ENCODE data around the gene MPRIP.

Gene MPRIP

GRCh38 chr17:17079761-17080160, 37.5 kb downstream of the MPRIP start:
- H3K9ac ChIP-seq (ENCODE audit: low read depth, low read length): no peak overlapping the region
- peaks cover 17% of the 10 kb centered on the region; the same call in 1 of the 2 replicates for H3K36me3 ChIP-seq (ENCODE audit: insufficient read depth, low read depth, low read length)
- H3K27ac ChIP-seq (ENCODE audit: low read length): no peak overlapping the region
- no peak overlapping the region for H3K4me3 ChIP-seq (ENCODE audit: low read length)
- no peaks in the 10 kb centered on the region for H3K4me1 ChIP-seq (ENCODE audit: insufficient read depth, low read length)
- H3K27me3 ChIP-seq (ENCODE audit: insufficient read depth, low read length): no peaks in the 10 kb centered on the region
- H3K9me3 ChIP-seq (ENCODE audit: insufficient read depth, low read depth, low read length): no peaks in the 10 kb centered on the region

DNA sequence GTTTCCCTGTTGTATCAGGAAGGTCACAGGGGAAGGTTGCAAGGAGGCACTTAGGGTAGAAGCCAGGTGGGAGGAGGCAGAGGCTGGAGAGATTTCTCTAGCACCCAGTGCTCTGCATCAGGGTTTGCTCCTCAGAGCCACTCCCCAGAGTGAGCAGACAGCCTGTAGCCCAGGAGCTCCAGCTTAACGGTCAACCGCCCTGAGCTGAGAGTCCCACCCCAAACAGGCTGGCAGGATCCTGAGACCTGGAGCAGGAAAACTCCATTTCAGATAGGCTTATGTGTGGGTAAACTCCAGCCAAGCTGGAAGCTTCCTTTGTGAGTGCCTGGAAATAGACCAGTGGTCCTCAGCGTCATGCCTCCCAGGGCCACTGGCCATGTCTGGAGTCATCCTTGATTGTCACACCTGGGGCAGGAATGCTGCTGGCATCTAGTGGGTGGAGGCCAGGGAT, 37.9 kb downstream of the MPRIP start:
- H3K9ac ChIP-seq (ENCODE audit: low read depth, low read length): no peak overlapping the region
- H3K4me3 ChIP-seq (ENCODE audit: low read length): no peak overlapping the region
- no peaks in the 10 kb centered on the region for H3K9me3 ChIP-seq (ENCODE audit: insufficient read depth, low read depth, low read length)
- H3K27ac ChIP-seq (ENCODE audit: low read length): no peak overlapping the region
- H3K36me3 ChIP-seq (ENCODE audit: insufficient read depth, low read depth, low read length): peaks cover 17% of the 10 kb centered on the region; the same call in 1 of the 2 replicates
- no peaks in the 10 kb centered on the region for H3K27me3 ChIP-seq (ENCODE audit: insufficient read depth, low read length)
- no peaks in the 10 kb centered on the region for H3K4me1 ChIP-seq (ENCODE audit: insufficient read depth, low read length)

DNA sequence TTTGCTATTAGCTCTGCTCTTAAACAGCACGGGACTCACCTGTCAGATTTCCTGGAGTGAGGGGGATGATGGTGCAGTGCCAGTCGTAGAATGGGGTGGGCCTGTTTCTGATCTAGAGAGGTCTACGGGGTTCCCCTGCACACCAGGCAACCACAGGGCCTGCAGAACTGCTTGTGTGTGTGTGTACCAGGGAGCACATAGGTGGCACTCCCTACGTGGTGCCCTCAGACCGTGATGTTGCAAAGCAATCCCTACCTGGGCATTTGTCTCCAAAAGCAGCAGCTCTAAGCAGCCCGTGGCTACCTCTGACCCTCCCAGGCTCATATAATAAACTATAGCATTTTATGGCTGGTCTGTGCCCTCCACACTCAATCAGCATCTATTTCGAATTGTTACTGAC, 38.5 kb downstream of the MPRIP start:
- Histone ChIP-seq H3K4me3 (ENCODE audit: low read length) (no peak overlapping the region), H3K9ac (ENCODE audit: low read depth, low read length) (no peak overlapping the region), H3K27ac (ENCODE audit: low read length) (no peak overlapping the region), H3K9me3 (ENCODE audit: insufficient read depth, low read depth, low read length) (no peaks in the 10 kb centered on the region), H3K36me3 (ENCODE audit: insufficient read depth, low read depth, low read length) (peaks cover 17% of the 10 kb centered on the region; the same call in 1 of the 2 replicates), H3K4me1 (ENCODE audit: insufficient read depth, low read length) (no peaks in the 10 kb centered on the region), H3K27me3 (ENCODE audit: insufficient read depth, low read length) (no peaks in the 10 kb centered on the region)

DNA sequence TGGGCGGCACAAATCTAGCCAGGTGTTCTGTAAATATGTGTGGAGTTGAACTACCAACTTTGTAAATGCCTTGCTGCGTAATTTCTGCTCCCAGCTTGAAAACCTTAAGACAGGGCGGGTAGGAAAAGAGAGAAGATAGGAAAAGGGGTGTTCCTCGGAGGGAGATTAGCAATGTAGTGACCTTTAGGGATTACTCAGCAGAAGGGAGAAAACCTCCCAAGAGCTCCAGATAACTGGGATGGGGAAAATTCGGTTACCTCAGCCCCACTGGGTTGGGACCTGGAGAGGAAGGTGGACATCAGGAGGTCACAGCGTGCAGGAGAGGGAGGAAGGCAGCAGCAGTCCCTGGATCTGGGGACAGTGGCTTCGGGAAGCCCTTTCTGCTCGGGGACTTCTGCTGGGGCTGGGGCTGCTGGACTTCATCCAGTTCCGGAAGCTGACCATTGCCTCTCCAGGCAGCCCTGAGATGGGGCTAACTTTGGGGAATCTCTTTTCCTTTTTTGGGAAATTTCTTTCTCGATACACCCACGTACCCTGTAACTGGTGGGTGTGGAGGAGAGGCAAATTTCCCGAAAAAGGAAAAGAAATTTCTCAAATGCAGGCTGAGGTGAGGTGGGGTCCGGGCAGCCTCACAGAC, 39.2 kb downstream of the MPRIP start:
- Histone ChIP-seq H3K36me3 (ENCODE audit: insufficient read depth, low read depth, low read length) (peaks cover 17% of the 10 kb centered on the region; the same call in 1 of the 2 replicates), H3K9ac (ENCODE audit: low read depth, low read length) (no peak overlapping the region), H3K27me3 (ENCODE audit: insufficient read depth, low read length) (no peaks in the 10 kb centered on the region), H3K27ac (ENCODE audit: low read length) (no peak overlapping the region), H3K9me3 (ENCODE audit: insufficient read depth, low read depth, low read length) (no peaks in the 10 kb centered on the region), H3K4me3 (ENCODE audit: low read length) (no peak overlapping the region), H3K4me1 (ENCODE audit: insufficient read depth, low read length) (no peaks in the 10 kb centered on the region)

DNA sequence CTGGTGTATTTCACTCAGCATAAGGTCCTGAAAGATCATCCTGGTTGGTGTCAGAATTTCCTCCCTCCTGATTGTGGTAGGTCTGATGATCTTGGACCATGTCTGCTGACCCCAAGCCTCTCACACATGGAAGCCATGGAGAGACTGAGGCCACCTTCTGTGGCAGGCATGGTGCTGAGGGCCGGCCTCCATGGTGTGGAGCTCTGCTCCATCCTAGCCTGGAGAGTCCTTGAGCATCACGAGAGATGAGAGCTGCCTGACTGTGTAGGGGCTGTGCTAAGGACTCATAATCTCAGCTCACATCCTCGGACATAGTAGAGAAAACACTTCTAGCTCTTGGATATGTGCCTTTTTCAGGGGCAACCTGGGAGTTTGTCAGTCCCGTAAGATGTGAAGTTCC, 40.6 kb downstream of the MPRIP start:
- no peaks in the 10 kb centered on the region for H3K4me1 ChIP-seq (ENCODE audit: insufficient read depth, low read length)
- no peak overlapping the region for H3K27ac ChIP-seq (ENCODE audit: low read length)
- no peak overlapping the region for H3K4me3 ChIP-seq (ENCODE audit: low read length)
- H3K9ac ChIP-seq (ENCODE audit: low read depth, low read length): no peak overlapping the region
- H3K27me3 ChIP-seq (ENCODE audit: insufficient read depth, low read length): no peaks in the 10 kb centered on the region
- no peaks in the 10 kb centered on the region for H3K9me3 ChIP-seq (ENCODE audit: insufficient read depth, low read depth, low read length)
- peaks cover 11% of the 10 kb centered on the region; the same call in 1 of the 2 replicates for H3K36me3 ChIP-seq (ENCODE audit: insufficient read depth, low read depth, low read length)

- Histone ChIP-seq H3K27me3 (ENCODE audit: insufficient read depth, low read length) (no peaks in the 10 kb centered on the region), H3K9ac (ENCODE audit: low read depth, low read length) (no peak overlapping the region; the same call in 1 of the 2 replicates), H3K36me3 (ENCODE audit: insufficient read depth, low read depth, low read length) (0 out of 2 replicates have a peak, but pooled peaks cover 5% of the 10 kb centered on the region), H3K9me3 (ENCODE audit: insufficient read depth, low read depth, low read length) (no peaks in the 10 kb centered on the region), H3K4me1 (ENCODE audit: insufficient read depth, low read length) (no peaks in the 10 kb centered on the region), H3K27ac (ENCODE audit: low read length) (no peak overlapping the region), H3K4me3 (ENCODE audit: low read length) (no peak overlapping the region)
These were observed 42.1 kb downstream of the MPRIP start for GRCh38 chr17:17084317-17084835.

DNA sequence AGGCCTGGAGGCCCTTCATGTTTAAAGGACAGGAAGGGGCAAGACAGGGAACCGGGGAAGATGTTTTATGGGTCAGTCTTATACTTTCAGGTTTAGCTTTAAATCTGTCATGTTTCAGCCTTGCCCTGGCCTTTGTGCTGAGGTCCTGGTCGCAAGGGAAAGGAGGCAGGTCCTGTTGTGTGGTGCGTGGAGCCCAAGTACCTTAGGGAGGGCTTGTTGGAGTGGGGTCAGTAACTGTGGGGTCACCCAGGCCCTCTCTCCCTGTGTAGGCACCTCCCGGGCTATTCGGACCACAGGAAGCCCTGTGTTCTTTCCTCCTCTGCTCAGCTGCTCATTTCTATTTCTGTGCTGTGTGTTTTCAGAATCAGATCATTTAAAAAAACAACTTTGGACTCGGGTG, 42.7 kb downstream of the MPRIP start:
- H3K4me3 ChIP-seq (ENCODE audit: low read length): no peak overlapping the region
- H3K27me3 ChIP-seq (ENCODE audit: insufficient read depth, low read length): no peaks in the 10 kb centered on the region
- 0 out of 2 replicates have a peak, but pooled peaks cover 5% of the 10 kb centered on the region for H3K36me3 ChIP-seq (ENCODE audit: insufficient read depth, low read depth, low read length)
- no peaks in the 10 kb centered on the region for H3K4me1 ChIP-seq (ENCODE audit: insufficient read depth, low read length)
- no peaks in the 10 kb centered on the region for H3K9me3 ChIP-seq (ENCODE audit: insufficient read depth, low read depth, low read length)
- no peak overlapping the region for H3K9ac ChIP-seq (ENCODE audit: low read depth, low read length)
- H3K27ac ChIP-seq (ENCODE audit: low read length): no peak overlapping the region

DNA sequence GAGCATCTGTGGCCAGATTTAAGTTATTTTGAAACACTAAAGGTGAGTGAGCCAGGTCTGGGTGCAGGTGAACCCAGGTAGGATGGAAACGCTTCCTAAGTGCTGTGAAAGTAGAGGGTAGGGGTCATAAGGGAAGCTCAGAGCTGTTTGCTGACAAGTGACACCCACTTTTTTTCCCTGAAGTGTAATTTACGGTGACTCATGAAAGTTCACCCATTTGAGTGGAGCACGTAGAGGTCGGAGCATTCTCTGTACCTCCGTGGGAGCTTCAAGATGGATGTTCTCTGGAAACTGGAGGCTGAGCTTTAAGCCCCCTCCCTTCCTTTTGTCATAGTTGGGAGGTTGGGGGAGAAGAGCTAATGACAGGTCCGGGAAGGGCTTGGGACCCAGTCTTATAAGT, 44.3 kb downstream of the MPRIP start:
- no peaks in the 10 kb centered on the region for H3K27me3 ChIP-seq (ENCODE audit: insufficient read depth, low read length)
- peaks cover 5% of the 10 kb centered on the region; the same call in 1 of the 2 replicates for H3K36me3 ChIP-seq (ENCODE audit: insufficient read depth, low read depth, low read length)
- H3K4me3 ChIP-seq (ENCODE audit: low read length): no peak overlapping the region
- H3K9me3 ChIP-seq (ENCODE audit: insufficient read depth, low read depth, low read length): no peaks in the 10 kb centered on the region
- no peaks in the 10 kb centered on the region for H3K4me1 ChIP-seq (ENCODE audit: insufficient read depth, low read length)
- no peak overlapping the region for H3K9ac ChIP-seq (ENCODE audit: low read depth, low read length)
- no peak overlapping the region for H3K27ac ChIP-seq (ENCODE audit: low read length)

DNA sequence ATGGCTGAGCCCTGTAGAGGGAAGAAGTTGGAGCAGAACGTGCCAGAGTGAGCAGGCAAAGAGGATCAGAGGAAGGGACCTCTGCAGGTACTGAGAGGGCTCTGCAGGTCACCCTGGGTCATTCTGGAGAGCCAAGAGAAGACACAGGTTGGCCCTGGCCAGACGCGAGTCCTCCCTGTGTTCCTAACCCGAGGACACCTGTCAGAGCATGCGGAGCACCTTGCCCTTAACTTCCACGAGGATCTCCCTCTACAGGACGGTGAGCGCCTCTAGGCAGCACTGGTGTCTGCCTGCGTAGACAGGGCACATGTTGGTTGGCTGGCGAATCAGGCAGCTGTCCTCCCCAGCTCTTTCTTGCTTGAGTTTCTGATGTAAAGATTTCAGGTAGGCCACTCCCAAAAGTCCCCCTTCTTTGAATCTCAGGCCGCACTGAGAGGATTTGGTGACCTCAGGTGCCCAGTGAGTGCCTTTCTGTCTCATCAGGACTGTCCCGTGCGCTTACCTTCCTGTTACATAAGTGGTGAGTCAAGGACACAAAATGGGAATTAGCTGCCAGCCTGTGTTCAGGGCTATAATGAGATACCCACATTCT, 45.3 kb downstream of the MPRIP start:
- H3K27me3 ChIP-seq (ENCODE audit: insufficient read depth, low read length): no peaks in the 10 kb centered on the region
- H3K9me3 ChIP-seq (ENCODE audit: insufficient read depth, low read depth, low read length): no peaks in the 10 kb centered on the region
- no peak overlapping the region for H3K4me3 ChIP-seq (ENCODE audit: low read length)
- H3K4me1 ChIP-seq (ENCODE audit: insufficient read depth, low read length): peaks cover 1% of the 10 kb centered on the region
- no peak overlapping the region for H3K9ac ChIP-seq (ENCODE audit: low read depth, low read length)
- no peak overlapping the region for H3K27ac ChIP-seq (ENCODE audit: low read length)
- H3K36me3 ChIP-seq (ENCODE audit: insufficient read depth, low read depth, low read length): peaks cover 5% of the 10 kb centered on the region; the same call in 1 of the 2 replicates

DNA sequence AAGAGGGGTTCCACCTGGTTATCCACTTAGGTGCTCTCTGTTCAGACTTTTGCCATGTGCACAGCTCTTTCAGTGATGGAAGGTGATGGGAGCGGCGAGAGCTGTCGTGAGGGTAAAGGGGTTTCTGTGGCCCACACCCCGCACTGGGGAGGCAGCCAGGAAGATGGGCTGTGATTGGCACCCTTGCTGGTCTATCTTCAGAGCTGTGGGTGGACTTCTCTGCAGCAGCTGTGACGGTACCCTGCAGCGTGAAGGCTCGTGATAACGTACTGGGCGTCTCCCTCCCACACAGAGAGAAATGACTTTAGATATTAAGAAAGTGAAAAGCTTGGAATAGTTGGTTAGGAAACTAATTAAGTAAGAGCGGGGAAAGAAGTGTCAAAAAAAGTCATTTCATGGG, 45.8 kb downstream of the MPRIP start:
- Histone ChIP-seq H3K27ac (ENCODE audit: low read length) (no peak overlapping the region), H3K4me3 (ENCODE audit: low read length) (no peak overlapping the region), H3K9me3 (ENCODE audit: insufficient read depth, low read depth, low read length) (no peaks in the 10 kb centered on the region), H3K9ac (ENCODE audit: low read depth, low read length) (no peak overlapping the region), H3K4me1 (ENCODE audit: insufficient read depth, low read length) (peaks cover 7% of the 10 kb centered on the region), H3K27me3 (ENCODE audit: insufficient read depth, low read length) (no peaks in the 10 kb centered on the region), H3K36me3 (ENCODE audit: insufficient read depth, low read depth, low read length) (peaks cover 5% of the 10 kb centered on the region; the same call in 1 of the 2 replicates)

- Histone ChIP-seq H3K4me1 (ENCODE audit: insufficient read depth, low read length) (peaks cover 10% of the 10 kb centered on the region), H3K9ac (ENCODE audit: low read depth, low read length) (no peak overlapping the region), H3K27me3 (ENCODE audit: insufficient read depth, low read length) (no peaks in the 10 kb centered on the region), H3K27ac (ENCODE audit: low read length) (no peak overlapping the region), H3K36me3 (ENCODE audit: insufficient read depth, low read depth, low read length) (peaks cover 5% of the 10 kb centered on the region; the same call in 1 of the 2 replicates), H3K9me3 (ENCODE audit: insufficient read depth, low read depth, low read length) (no peaks in the 10 kb centered on the region), H3K4me3 (ENCODE audit: low read length) (no peak overlapping the region)
These were observed 46.6 kb downstream of the MPRIP start for GRCh38 chr17:17088541-17089525.
